OCI-LY7 (cell line): ENCODE data around the gene TPCN2. TPM values are rescaled to one million over a fixed set of nuclear protein-coding genes. Genes with fewer than 3 reads are reported as not detected.

Experiments used
- BruUV-seq: library from RNA; stranded (reverse); fragments of 400-500 nt; replicated peaks from 2 replicates; lab custom pipeline; 2021; lab: Mats Ljungman, UMichigan
- CTCF ChIA-PET: fragments of 300-600 bp; sonication (Branson Sonifier 250); formaldehyde crosslinking; loops from one replicate; lab custom pipeline; 2022; ENCODE audit warnings: antibody characterized with exemption; ENCODE audit not compliant: unreplicated experiment; lab: Charles Lee
- POLR2A ChIA-PET: fragments of 300-600 bp; sonication (Branson Sonifier 250); formaldehyde crosslinking; loops from one replicate; lab custom pipeline; 2022; ENCODE audit warnings: antibody characterized with exemption; lab: Charles Lee
- DNase-seq: peaks from one replicate; pipeline ENCODE4 v3.0.0-alpha.2; 2015; ENCODE audit warnings: low spot score
- H2AFZ ChIP-seq: fragments of 200-600 bp; sonication (generic), shearing (Covaris generic); 2 replicates; pipeline ENCODE4 v1.6.1; 2014; ENCODE audit warnings: mild to moderate bottlenecking, antibody characterized with exemption, low read length, moderate library complexity
- H3K27ac ChIP-seq: fragments of 200-600 bp; sonication (generic); 2 replicates; pipeline ENCODE4 v1.5.1; 2014; ENCODE audit warnings: mixed run types, low read depth, mild to moderate bottlenecking, moderate library complexity, low read length, inconsistent platforms; ENCODE audit not compliant: poor library complexity, severe bottlenecking
- H3K36me3 ChIP-seq: fragments of 200-600 bp; sonication (generic); 2 replicates; pipeline ENCODE4 v1.6.1; 2014; ENCODE audit warnings: mild to moderate bottlenecking, antibody characterized with exemption, low read length, moderate library complexity, mixed read lengths; ENCODE audit not compliant: insufficient read depth
- H3K4me1 ChIP-seq: fragments of 200-600 bp; sonication (generic); 2 replicates; pipeline ENCODE4 v1.5.1; 2014; ENCODE audit warnings: mild to moderate bottlenecking, low read length; ENCODE audit not compliant: insufficient read depth, poor library complexity, severe bottlenecking
- H3K4me2 ChIP-seq: fragments of 200-600 bp; sonication (generic); 2 replicates; pipeline ENCODE4 v1.6.1; 2014; ENCODE audit warnings: mild to moderate bottlenecking, low read length
- H3K4me3 ChIP-seq: fragments of 200-600 bp; sonication (generic); 2 replicates; pipeline ENCODE4 v1.5.1; 2014; ENCODE audit warnings: mild to moderate bottlenecking, low read depth, low read length; ENCODE audit not compliant: poor library complexity, severe bottlenecking
- H3K79me2 ChIP-seq: fragments of 200-600 bp; sonication (generic); 2 replicates; pipeline ENCODE4 v1.6.1; 2016; ENCODE audit warnings: low read depth, mild to moderate bottlenecking, low read length, moderate library complexity, mixed read lengths; ENCODE audit not compliant: insufficient read depth
- H3K9me2 ChIP-seq: fragments of 200-600 bp; sonication (generic); 2 replicates; pipeline ENCODE4 v1.6.1; 2016; ENCODE audit warnings: mild to moderate bottlenecking, low read length, mixed read lengths; ENCODE audit not compliant: insufficient read depth
- H3K9me3 ChIP-seq: fragments of 200-600 bp; sonication (generic); 2 replicates; pipeline ENCODE4 v1.6.1; 2014; ENCODE audit warnings: mild to moderate bottlenecking, mixed run types, low read length, mixed read lengths
- H4K20me1 ChIP-seq: fragments of 200-600 bp; sonication (generic); 2 replicates; pipeline ENCODE4 v1.6.1; 2014; ENCODE audit warnings: mild to moderate bottlenecking, antibody characterized with exemption, low read length, moderate library complexity, mixed read lengths; ENCODE audit not compliant: insufficient read depth
- EZH2phosphoT487 ChIP-seq: fragments of 200-600 bp; sonication (generic); IDR thresholded peaks from 2 replicates; pipeline ENCODE4 v1.6.1; 2018; ENCODE audit warnings: low read depth, borderline replicate concordance, mild to moderate bottlenecking, mixed run types, antibody characterized with exemption, low read length, moderate library complexity, mixed read lengths
- intact Hi-C: fragments of 100-400 bp; cut with micrococcal nuclease; formaldehyde crosslinking; loops from one replicate; pipeline ENCODE4 v1.10.0; 2022; ENCODE audit not compliant: unreplicated experiment
- total RNA-seq, 2 experiments: library from RNA; depleted of rRNA in 1 of 2; stranded (reverse); fragments of >200 nt in 1 of 2; shearing (Covaris generic) in 1 of 2; gene quantifications; 2 replicates each; pipeline ENCODE4 v1.2.3, GENCODE V29; 2014 to 2022
- TF ChIP-seq, protein P1 (sequence below): fragments of 200-600 bp; sonication (generic); conservative IDR thresholded peaks from 2 replicates; pipeline ENCODE4 v1.5.1; 2014; ENCODE audit warnings: mild to moderate bottlenecking, antibody characterized with exemption, low read length, moderate library complexity, mixed read lengths

TPCN2 gene
- total RNA-seq, 2 experiments from 2014 or later, result 21.5 to 65.2 TPM

DNA sequence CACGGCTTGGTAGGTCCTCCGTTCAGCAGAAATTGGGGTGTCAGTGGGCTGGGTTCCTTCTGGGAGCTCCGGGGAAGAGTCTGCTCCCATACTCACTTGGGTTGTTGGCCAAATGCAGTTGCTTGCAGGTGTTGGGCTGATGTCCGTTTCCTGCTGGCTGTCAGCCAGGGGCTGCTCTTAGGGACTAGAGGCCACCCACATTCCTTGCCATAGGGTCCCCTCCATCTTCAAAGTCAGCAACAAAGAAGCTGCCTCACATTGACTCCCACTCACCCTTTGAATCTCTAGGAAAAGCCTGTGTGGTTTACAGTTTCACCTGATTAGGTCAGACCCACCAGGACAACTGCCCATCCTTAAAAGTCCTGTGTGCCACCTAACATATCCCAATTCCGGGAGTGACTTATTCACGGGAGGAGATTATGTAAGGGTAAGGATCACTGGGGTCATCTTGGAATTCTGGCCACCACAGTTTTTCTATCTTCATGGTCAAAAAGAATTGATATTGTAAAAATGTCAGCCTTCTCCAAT, 43.0 kb downstream of the TPCN2 start:
- no peak for TF ChIP-seq EZH2phosphoT487
- TF ChIP-seq, protein P1, sequence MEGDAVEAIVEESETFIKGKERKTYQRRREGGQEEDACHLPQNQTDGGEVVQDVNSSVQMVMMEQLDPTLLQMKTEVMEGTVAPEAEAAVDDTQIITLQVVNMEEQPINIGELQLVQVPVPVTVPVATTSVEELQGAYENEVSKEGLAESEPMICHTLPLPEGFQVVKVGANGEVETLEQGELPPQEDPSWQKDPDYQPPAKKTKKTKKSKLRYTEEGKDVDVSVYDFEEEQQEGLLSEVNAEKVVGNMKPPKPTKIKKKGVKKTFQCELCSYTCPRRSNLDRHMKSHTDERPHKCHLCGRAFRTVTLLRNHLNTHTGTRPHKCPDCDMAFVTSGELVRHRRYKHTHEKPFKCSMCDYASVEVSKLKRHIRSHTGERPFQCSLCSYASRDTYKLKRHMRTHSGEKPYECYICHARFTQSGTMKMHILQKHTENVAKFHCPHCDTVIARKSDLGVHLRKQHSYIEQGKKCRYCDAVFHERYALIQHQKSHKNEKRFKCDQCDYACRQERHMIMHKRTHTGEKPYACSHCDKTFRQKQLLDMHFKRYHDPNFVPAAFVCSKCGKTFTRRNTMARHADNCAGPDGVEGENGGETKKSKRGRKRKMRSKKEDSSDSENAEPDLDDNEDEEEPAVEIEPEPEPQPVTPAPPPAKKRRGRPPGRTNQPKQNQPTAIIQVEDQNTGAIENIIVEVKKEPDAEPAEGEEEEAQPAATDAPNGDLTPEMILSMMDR, result no peak

GRCh38 chr11:69092263-69092662, 43.5 kb downstream of the TPCN2 start:
- no TSS peak for BruUV-seq
- peaks cover 44% of the 10 kb centered on the region for H3K36me3 ChIP-seq

More for the DNA sequence above, 43.0 kb downstream of the TPCN2 start:
- no peak for DNase-seq
- POLR2A ChIA-PET, result interaction anchor here (0.8 kb wide), 1 partner anchor 788 kb away, joined by 5 read pairs; no protein-coding TSS in a partner anchor
- CTCF ChIA-PET, result no interaction called here
- H3K4me2 ChIP-seq, result no peak overlapping the region
- intact Hi-C loops, result no loop called here
- H3K27ac ChIP-seq, result no peak overlapping the region
- no peaks in the 10 kb centered on the region for H3K9me2 ChIP-seq
- H3K4me1 ChIP-seq, result no peaks in the 10 kb centered on the region
- H2AFZ ChIP-seq, result no peak overlapping the region
- peaks cover 4% of the 10 kb centered on the region; the same call in 1 of the 2 replicates for H3K9me3 ChIP-seq
- no TSS peak for BruUV-seq
- H4K20me1 ChIP-seq, result no peaks in the 10 kb centered on the region
- H3K36me3 ChIP-seq, result peaks cover 44% of the 10 kb centered on the region
- no peaks in the 10 kb centered on the region for H3K79me2 ChIP-seq
- H3K4me3 ChIP-seq, result no peak overlapping the region

GRCh38 chr11:69093106-69093505, 44.4 kb downstream of the TPCN2 start:
- TF ChIP-seq, protein P1, result no peak
- TF ChIP-seq EZH2phosphoT487, result no peak
- Histone ChIP-seq H3K79me2 (no peaks in the 10 kb centered on the region), H3K4me1 (no peaks in the 10 kb centered on the region), H4K20me1 (no peaks in the 10 kb centered on the region), H3K27ac (no peak overlapping the region), H2AFZ (no peak overlapping the region), H3K9me2 (no peaks in the 10 kb centered on the region), H3K9me3 (peaks cover 4% of the 10 kb centered on the region; the same call in 1 of the 2 replicates), H3K4me2 (no peak overlapping the region), H3K4me3 (no peak overlapping the region), H3K36me3 (peaks cover 42% of the 10 kb centered on the region)
- ChIA-PET CTCF (no interaction called here), POLR2A (no interaction called here)
- no TSS peak for BruUV-seq
- no peak for DNase-seq
- intact Hi-C loops, result no loop called here

More at GRCh38 chr11:69092263-69092662, 43.5 kb downstream of the TPCN2 start:
- Histone ChIP-seq H4K20me1 (no peaks in the 10 kb centered on the region), H3K4me2 (no peak overlapping the region), H3K9me2 (no peaks in the 10 kb centered on the region), H3K4me3 (no peak overlapping the region), H3K79me2 (no peaks in the 10 kb centered on the region), H2AFZ (no peak overlapping the region), H3K4me1 (no peaks in the 10 kb centered on the region), H3K9me3 (peaks cover 4% of the 10 kb centered on the region; the same call in 1 of the 2 replicates), H3K27ac (no peak overlapping the region)
- DNase-seq, result no peak
- TF ChIP-seq EZH2phosphoT487, result no peak
- TF ChIP-seq, protein P1, result no peak
- POLR2A ChIA-PET, result no interaction called here
- intact Hi-C loops, result no loop called here
- CTCF ChIA-PET, result no interaction called here
